ENCODE measurements around the gene S100A9. TPM values are rescaled to one million over a fixed set of nuclear protein-coding genes. Genes with fewer than 3 reads are reported as not detected.
A peak's percentile ranks its signal among the peaks of the same experiment; 100 is the strongest.

Gene S100A9
- total RNA-seq, 1 donor from 2014 or later = 0.51 TPM

DNA sequence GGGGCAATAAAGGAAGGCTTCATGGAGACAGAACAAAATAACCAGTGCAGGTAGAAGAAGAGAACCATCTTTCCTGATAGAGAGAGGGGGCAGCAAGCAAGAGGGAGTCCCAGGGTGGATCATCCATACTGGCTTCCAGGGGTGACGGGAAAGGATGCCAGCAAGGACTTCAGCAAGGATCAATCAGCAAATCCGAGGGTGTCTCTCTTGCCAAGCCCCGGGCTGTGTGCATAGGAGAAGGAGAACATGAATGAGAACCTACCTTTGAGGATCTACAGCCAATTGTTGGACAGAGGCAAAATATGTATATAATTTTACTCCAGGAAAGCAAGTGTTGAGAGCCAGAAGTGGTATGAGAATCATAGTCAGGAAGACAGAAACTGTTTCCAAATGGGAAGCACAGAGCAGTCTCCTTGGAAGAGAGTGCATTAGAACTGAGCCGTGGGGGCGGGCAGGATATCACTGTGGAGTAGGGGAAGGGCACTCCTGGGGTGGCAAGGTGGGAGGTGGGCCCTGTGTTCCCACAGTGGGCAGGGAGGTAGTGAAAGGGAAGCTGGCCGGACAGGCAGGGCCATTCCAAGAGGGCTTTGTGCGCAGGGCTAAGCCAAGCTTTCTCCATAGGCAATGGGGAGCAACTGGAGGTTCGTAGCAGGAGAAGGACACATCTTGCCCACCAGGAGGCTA is 1.1 kb upstream of the S100A9 start:
- no peaks in the 10 kb centered on the region for H3K9me3 Mint-ChIP-seq (ENCODE audit: unreplicated experiment)
- no peaks in the 10 kb centered on the region for H3K36me3 Mint-ChIP-seq (ENCODE audit: low read depth, unreplicated experiment)
- H3K27ac Mint-ChIP-seq (ENCODE audit: unreplicated experiment) = no peak overlapping the region
- no peak for TF ChIP-seq CTCF (IDR thresholded peaks at IDR 0.05; ENCODE audit: unreplicated experiment)
- H3K4me3 Mint-ChIP-seq (ENCODE audit: unreplicated experiment) = peak overlapping the region; percentile 29
- DNase-seq (ENCODE audit: low spot score) = no peak
- H3K27me3 Mint-ChIP-seq (ENCODE audit: unreplicated experiment) = peaks cover 5% of the 10 kb centered on the region
- H3K4me1 Mint-ChIP-seq (ENCODE audit: unreplicated experiment) = peaks cover 27% of the 10 kb centered on the region

- no peak for DNase-seq (ENCODE audit: low spot score)
- no peaks in the 10 kb centered on the region for H3K36me3 Mint-ChIP-seq (ENCODE audit: low read depth, unreplicated experiment)
- no peak overlapping the region for H3K27ac Mint-ChIP-seq (ENCODE audit: unreplicated experiment)
Observed at GRCh38 chr1:153357076-153357852, 390 bp upstream of the S100A9 start.

DNA sequence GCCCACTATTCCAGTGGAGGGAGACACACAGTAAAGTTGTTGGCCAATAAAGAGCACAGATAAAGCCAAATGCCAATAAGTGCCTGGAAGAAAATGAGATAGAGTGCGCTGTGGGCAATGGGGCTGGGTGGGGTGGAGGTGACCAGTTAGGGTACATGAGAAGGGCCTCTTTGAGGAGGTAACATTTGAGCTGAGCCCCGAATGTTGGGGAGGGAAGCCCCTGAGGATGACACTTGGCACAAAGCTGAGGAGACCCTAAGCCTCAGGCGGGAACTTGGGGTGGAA is 979 bp downstream of the S100A9 start:
- TF ChIP-seq CTCF (IDR thresholded peaks at IDR 0.05; ENCODE audit: unreplicated experiment) = no peak
- no peak overlapping the region for H3K4me3 Mint-ChIP-seq (ENCODE audit: unreplicated experiment)
- H3K36me3 Mint-ChIP-seq (ENCODE audit: low read depth, unreplicated experiment) = no peaks in the 10 kb centered on the region
- H3K4me1 Mint-ChIP-seq (ENCODE audit: unreplicated experiment) = peaks cover 21% of the 10 kb centered on the region
- H3K9me3 Mint-ChIP-seq (ENCODE audit: unreplicated experiment) = no peaks in the 10 kb centered on the region
- no peak for DNase-seq (ENCODE audit: low spot score)
- H3K27me3 Mint-ChIP-seq (ENCODE audit: unreplicated experiment) = peaks cover 5% of the 10 kb centered on the region
- H3K27ac Mint-ChIP-seq (ENCODE audit: unreplicated experiment) = no peak overlapping the region

More at GRCh38 chr1:153357076-153357852, 390 bp upstream of the S100A9 start:
- H3K9me3 Mint-ChIP-seq (ENCODE audit: unreplicated experiment) = no peaks in the 10 kb centered on the region
- H3K4me3 Mint-ChIP-seq (ENCODE audit: unreplicated experiment) = no peak overlapping the region
- peaks cover 5% of the 10 kb centered on the region for H3K27me3 Mint-ChIP-seq (ENCODE audit: unreplicated experiment)
- no peak for TF ChIP-seq CTCF (IDR thresholded peaks at IDR 0.05; ENCODE audit: unreplicated experiment)
- H3K4me1 Mint-ChIP-seq (ENCODE audit: unreplicated experiment) = peaks cover 27% of the 10 kb centered on the region

DNA sequence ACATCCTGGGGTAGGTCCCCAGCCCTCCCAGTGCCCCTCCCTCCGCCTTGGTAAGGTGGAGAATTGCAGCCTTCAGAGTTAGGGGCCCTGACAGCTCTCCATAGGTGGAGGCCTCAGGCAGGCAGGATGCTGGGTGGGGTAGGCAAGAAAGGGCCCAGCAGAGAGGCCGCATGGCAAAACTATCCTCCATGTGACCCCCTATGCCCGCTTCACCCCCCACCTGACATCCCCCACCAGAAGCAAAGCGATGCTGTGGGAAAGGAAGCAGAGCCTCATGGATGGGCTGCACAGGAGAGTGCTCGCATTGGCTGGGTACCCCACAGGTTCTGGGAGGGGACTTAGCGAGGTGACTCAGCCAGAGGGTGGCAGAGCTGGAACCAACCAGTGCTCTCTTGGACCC is 1.6 kb downstream of the S100A9 start:
- peaks cover 5% of the 10 kb centered on the region for H3K27me3 Mint-ChIP-seq (ENCODE audit: unreplicated experiment)
- H3K27ac Mint-ChIP-seq (ENCODE audit: unreplicated experiment) = no peak overlapping the region
- no peak for DNase-seq (ENCODE audit: low spot score)
- TF ChIP-seq CTCF (IDR thresholded peaks at IDR 0.05; ENCODE audit: unreplicated experiment) = no peak
- no peaks in the 10 kb centered on the region for H3K36me3 Mint-ChIP-seq (ENCODE audit: low read depth, unreplicated experiment)
- peaks cover 21% of the 10 kb centered on the region for H3K4me1 Mint-ChIP-seq (ENCODE audit: unreplicated experiment)
- no peak overlapping the region for H3K4me3 Mint-ChIP-seq (ENCODE audit: unreplicated experiment)
- no peaks in the 10 kb centered on the region for H3K9me3 Mint-ChIP-seq (ENCODE audit: unreplicated experiment)

DNA sequence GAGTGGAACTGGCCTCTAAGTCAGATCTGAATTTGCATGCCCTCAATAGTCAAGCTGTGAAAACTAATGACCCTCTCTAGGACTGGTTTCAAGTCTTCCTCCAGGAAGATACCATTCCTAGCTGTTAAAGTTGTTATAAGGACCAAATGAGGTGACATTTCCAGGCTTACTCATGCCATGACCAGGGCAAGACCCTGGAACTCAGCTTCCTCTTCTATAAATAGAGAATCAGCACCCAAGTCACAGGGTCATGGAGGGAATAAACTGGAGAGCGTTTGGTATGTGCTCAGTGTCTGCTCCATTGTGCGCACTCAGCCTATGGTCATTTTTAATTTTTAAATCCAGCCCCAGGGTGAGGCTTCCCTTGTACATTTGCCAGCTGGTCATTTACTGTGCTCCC is 2.5 kb downstream of the S100A9 start:
- Mint-ChIP-seq H3K4me3 (ENCODE audit: unreplicated experiment) (no peak overlapping the region), H3K27me3 (ENCODE audit: unreplicated experiment) (peaks cover 6% of the 10 kb centered on the region), H3K4me1 (ENCODE audit: unreplicated experiment) (peaks cover 21% of the 10 kb centered on the region), H3K9me3 (ENCODE audit: unreplicated experiment) (no peaks in the 10 kb centered on the region), H3K36me3 (ENCODE audit: low read depth, unreplicated experiment) (no peaks in the 10 kb centered on the region), H3K27ac (ENCODE audit: unreplicated experiment) (no peak overlapping the region)
- no peak for TF ChIP-seq CTCF (IDR thresholded peaks at IDR 0.05; ENCODE audit: unreplicated experiment)
- no peak for DNase-seq (ENCODE audit: low spot score)
